GM23248 (cell line): Measurements from ENCODE around the gene KIF17.

Experiments
- EZH2 ChIP-seq: fragments of 200-600 bp; sonication (generic); IDR thresholded peaks from 2 replicates; pipeline ENCODE4 v1.6.1; 2018; ENCODE audit warnings: antibody characterized with exemption, mild to moderate bottlenecking; ENCODE audit not compliant: insufficient read depth, poor library complexity, severe bottlenecking
- EZH2phosphoT487 ChIP-seq: fragments of 200-600 bp; sonication (generic); IDR thresholded peaks from 2 replicates; pipeline ENCODE4 v1.6.1; 2018; ENCODE audit warnings: antibody characterized with exemption, moderate library complexity, mild to moderate bottlenecking, low read depth; ENCODE audit not compliant: insufficient read depth

DNA sequence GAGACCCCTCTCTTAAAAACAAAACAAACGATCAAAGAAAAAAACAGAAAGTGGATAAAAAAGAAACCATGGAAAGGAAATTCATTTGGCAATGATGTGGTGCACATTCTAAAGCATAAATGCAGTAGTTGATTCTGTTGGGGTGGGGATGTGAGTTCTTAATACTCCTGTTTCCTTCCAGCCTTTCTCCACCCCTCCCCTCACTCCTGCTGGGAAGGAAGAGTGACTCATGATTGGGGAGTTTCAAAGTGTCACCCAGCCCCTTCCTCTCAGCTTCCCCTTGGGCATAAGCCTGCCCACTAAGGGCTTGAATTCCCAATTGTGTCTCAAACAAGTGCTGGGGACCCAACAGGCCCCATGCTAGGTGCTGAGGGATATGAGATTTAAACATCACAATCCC is 91.3 kb downstream of the KIF17 start:
- TF ChIP-seq EZH2 (no peak), EZH2phosphoT487 (no peak)
